ENCODE data around the gene KMT5B. TPM values are rescaled to one million over a fixed set of nuclear protein-coding genes. Genes with fewer than 3 reads are reported as not detected.

KMT5B gene
- total and polyA plus RNA-seq, 2 of the 13 experiments (the other 11 are each of a cell fraction or from before 2014, with no cell fraction given), result 17.6 to 23.7 TPM

DNA sequence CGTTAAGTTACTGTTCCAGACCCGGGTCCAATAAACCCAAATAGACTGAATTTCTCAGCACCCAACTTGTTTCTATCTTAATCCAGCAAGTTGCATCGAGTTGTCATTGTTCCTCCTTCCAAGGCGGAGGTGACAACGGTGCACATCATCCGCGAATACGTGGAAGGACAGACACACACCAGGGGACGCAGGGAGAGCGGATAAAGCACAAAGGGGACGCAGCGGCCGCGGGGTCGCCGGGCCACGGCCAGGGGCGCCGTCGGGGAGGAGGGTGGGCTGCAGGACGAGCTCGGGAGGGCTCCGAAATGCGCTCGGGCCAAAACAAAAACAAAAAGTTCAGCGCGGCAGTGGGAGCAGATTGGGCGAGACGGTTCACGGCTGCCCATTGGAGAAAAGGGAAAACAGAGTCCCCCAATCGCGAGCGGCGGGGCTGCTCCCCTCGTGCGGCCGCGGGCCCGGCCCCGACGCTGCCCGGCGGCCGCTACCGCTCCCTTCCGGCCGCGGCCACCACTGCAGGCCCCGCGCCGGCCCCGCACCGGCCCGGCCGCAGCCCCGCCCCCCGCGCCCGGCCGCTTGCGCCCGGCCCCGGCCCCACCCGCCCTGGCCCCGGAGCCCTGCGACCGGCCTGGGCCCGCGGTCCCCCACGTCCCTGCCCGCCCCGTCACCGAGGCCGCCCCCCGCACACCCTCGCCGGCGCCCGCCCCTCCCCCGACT, 518 bp downstream of the KMT5B start (continued):
- TF ChIP-seq, protein P1, sequence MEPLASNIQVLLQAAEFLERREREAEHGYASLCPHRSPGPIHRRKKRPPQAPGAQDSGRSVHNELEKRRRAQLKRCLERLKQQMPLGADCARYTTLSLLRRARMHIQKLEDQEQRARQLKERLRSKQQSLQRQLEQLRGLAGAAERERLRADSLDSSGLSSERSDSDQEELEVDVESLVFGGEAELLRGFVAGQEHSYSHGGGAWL (CRISPR knock-in tag; IDR thresholded peaks at IDR 0.05), result peak; percentile 40; the same call in 1 of the 2 replicates
- no peak for TF ChIP-seq ZMYM3 (CRISPR knock-in tag; IDR thresholded peaks at IDR 0.05)
- TF ChIP-seq NFE2 (CRISPR knock-in tag; IDR thresholded peaks at IDR 0.05), result no peak
- TF ChIP-seq RAD21 (CRISPR knock-in tag; IDR thresholded peaks at IDR 0.05), result peak; percentile 36; the same call in 1 of the 2 replicates
- TF ChIP-seq RBAK (CRISPR knock-in tag; IDR thresholded peaks at IDR 0.05), result no peak
- TF ChIP-seq SMAD1 (CRISPR knock-in tag; IDR thresholded peaks at IDR 0.05; ENCODE audit: borderline replicate concordance, low read depth), result no peak
- no peak for TF ChIP-seq ZNF589 (CRISPR knock-in tag; conservative IDR thresholded peaks at IDR 0.05)
- TF ChIP-seq RELA (CRISPR knock-in tag; IDR thresholded peaks at IDR 0.05), result no peak
- peak; percentile 72 for TF ChIP-seq AGO1 (IDR thresholded peaks at IDR 0.05; ENCODE audit: low read depth, low read length, poor library complexity, severe bottlenecking)
- TF ChIP-seq, protein P2, sequence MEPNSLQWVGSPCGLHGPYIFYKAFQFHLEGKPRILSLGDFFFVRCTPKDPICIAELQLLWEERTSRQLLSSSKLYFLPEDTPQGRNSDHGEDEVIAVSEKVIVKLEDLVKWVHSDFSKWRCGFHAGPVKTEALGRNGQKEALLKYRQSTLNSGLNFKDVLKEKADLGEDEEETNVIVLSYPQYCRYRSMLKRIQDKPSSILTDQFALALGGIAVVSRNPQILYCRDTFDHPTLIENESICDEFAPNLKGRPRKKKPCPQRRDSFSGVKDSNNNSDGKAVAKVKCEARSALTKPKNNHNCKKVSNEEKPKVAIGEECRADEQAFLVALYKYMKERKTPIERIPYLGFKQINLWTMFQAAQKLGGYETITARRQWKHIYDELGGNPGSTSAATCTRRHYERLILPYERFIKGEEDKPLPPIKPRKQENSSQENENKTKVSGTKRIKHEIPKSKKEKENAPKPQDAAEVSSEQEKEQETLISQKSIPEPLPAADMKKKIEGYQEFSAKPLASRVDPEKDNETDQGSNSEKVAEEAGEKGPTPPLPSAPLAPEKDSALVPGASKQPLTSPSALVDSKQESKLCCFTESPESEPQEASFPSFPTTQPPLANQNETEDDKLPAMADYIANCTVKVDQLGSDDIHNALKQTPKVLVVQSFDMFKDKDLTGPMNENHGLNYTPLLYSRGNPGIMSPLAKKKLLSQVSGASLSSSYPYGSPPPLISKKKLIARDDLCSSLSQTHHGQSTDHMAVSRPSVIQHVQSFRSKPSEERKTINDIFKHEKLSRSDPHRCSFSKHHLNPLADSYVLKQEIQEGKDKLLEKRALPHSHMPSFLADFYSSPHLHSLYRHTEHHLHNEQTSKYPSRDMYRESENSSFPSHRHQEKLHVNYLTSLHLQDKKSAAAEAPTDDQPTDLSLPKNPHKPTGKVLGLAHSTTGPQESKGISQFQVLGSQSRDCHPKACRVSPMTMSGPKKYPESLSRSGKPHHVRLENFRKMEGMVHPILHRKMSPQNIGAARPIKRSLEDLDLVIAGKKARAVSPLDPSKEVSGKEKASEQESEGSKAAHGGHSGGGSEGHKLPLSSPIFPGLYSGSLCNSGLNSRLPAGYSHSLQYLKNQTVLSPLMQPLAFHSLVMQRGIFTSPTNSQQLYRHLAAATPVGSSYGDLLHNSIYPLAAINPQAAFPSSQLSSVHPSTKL (CRISPR knock-in tag; IDR thresholded peaks at IDR 0.05), result 0 out of 2 replicates have a peak, but pooled peaks have one; percentile 10
- TF ChIP-seq PHF8 (CRISPR knock-in tag; IDR thresholded peaks at IDR 0.05), result 0 out of 2 replicates have a peak, but pooled peaks have one; percentile 34
- peak; percentile 55 for TF ChIP-seq RBFOX2 (IDR thresholded peaks at IDR 0.05; ENCODE audit: low read depth, low read length)
- TF ChIP-seq, protein P3, sequence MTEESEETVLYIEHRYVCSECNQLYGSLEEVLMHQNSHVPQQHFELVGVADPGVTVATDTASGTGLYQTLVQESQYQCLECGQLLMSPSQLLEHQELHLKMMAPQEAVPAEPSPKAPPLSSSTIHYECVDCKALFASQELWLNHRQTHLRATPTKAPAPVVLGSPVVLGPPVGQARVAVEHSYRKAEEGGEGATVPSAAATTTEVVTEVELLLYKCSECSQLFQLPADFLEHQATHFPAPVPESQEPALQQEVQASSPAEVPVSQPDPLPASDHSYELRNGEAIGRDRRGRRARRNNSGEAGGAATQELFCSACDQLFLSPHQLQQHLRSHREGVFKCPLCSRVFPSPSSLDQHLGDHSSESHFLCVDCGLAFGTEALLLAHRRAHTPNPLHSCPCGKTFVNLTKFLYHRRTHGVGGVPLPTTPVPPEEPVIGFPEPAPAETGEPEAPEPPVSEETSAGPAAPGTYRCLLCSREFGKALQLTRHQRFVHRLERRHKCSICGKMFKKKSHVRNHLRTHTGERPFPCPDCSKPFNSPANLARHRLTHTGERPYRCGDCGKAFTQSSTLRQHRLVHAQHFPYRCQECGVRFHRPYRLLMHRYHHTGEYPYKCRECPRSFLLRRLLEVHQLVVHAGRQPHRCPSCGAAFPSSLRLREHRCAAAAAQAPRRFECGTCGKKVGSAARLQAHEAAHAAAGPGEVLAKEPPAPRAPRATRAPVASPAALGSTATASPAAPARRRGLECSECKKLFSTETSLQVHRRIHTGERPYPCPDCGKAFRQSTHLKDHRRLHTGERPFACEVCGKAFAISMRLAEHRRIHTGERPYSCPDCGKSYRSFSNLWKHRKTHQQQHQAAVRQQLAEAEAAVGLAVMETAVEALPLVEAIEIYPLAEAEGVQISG (CRISPR knock-in tag; IDR thresholded peaks at IDR 0.05), result peak; percentile 48; the same call in 1 of the 2 replicates
- TF ChIP-seq, protein P4, sequence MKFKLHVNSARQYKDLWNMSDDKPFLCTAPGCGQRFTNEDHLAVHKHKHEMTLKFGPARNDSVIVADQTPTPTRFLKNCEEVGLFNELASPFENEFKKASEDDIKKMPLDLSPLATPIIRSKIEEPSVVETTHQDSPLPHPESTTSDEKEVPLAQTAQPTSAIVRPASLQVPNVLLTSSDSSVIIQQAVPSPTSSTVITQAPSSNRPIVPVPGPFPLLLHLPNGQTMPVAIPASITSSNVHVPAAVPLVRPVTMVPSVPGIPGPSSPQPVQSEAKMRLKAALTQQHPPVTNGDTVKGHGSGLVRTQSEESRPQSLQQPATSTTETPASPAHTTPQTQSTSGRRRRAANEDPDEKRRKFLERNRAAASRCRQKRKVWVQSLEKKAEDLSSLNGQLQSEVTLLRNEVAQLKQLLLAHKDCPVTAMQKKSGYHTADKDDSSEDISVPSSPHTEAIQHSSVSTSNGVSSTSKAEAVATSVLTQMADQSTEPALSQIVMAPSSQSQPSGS (CRISPR knock-in tag; IDR thresholded peaks at IDR 0.05), result no peak
- peak; percentile 54 for TF ChIP-seq RBM39 (IDR thresholded peaks at IDR 0.05; ENCODE audit: low read depth, low read length, poor library complexity, severe bottlenecking)
- TF ChIP-seq ZFX (CRISPR knock-in tag; IDR thresholded peaks at IDR 0.05; ENCODE audit: low read depth), result 0 out of 2 replicates have a peak, but pooled peaks have one; percentile 31
- no peak for TF ChIP-seq ZNF24 (IDR thresholded peaks at IDR 0.05)
- peak; percentile 41; the same call in 1 of the 2 replicates for TF ChIP-seq ZFY (CRISPR knock-in tag; IDR thresholded peaks at IDR 0.05)
- TF ChIP-seq ZBTB7B (CRISPR knock-in tag; IDR thresholded peaks at IDR 0.05), result peak; percentile 71

Measured in HepG2 (cell line).